Ishikawa (cell line): ENCODE results near the gene AFP.

Experiments used
- CEBPB ChIP-seq: IDR thresholded peaks from 2 replicates; pipeline ENCODE4 v1.6.1; 2012
- CREB1 ChIP-seq: IDR thresholded peaks from 2 replicates; pipeline ENCODE4 v1.6.1; 2012; ENCODE audit warnings: low read depth
- EGR1 ChIP-seq: IDR thresholded peaks from 2 replicates; pipeline ENCODE4 v1.6.1; 2012
- EP300 ChIP-seq: IDR thresholded peaks from 2 replicates; pipeline ENCODE4 v1.6.1; 2012; ENCODE audit warnings: borderline replicate concordance
- FOXM1 ChIP-seq: IDR thresholded peaks from 2 replicates; pipeline ENCODE4 v1.6.1; 2012; ENCODE audit warnings: low read depth, borderline replicate concordance
- RAD21 ChIP-seq: IDR thresholded peaks from 2 replicates; pipeline ENCODE4 v1.6.1; 2012; ENCODE audit warnings: low read depth
- TAF1 ChIP-seq: IDR thresholded peaks from 2 replicates; pipeline ENCODE4 v1.6.1; 2012; ENCODE audit warnings: low read depth, mild to moderate bottlenecking
- TCF12 ChIP-seq: IDR thresholded peaks from 2 replicates; pipeline ENCODE4 v1.6.1; 2012; ENCODE audit warnings: low read depth
- TEAD4 ChIP-seq: IDR thresholded peaks from 2 replicates; pipeline ENCODE4 v1.6.1; 2012
- YY1 ChIP-seq: IDR thresholded peaks from 2 replicates; pipeline ENCODE4 v1.6.1; 2012; ENCODE audit warnings: low read depth
- ZBTB7A ChIP-seq: IDR thresholded peaks from 2 replicates; pipeline ENCODE4 v1.6.1; 2012; ENCODE audit warnings: low read depth
- TF ChIP-seq, protein P1 (sequence below): IDR thresholded peaks from 2 replicates; pipeline ENCODE4 v1.6.1; 2012
- TF ChIP-seq, protein P2 (sequence below): IDR thresholded peaks from 2 replicates; pipeline ENCODE4 v1.6.1; 2012

DNA sequence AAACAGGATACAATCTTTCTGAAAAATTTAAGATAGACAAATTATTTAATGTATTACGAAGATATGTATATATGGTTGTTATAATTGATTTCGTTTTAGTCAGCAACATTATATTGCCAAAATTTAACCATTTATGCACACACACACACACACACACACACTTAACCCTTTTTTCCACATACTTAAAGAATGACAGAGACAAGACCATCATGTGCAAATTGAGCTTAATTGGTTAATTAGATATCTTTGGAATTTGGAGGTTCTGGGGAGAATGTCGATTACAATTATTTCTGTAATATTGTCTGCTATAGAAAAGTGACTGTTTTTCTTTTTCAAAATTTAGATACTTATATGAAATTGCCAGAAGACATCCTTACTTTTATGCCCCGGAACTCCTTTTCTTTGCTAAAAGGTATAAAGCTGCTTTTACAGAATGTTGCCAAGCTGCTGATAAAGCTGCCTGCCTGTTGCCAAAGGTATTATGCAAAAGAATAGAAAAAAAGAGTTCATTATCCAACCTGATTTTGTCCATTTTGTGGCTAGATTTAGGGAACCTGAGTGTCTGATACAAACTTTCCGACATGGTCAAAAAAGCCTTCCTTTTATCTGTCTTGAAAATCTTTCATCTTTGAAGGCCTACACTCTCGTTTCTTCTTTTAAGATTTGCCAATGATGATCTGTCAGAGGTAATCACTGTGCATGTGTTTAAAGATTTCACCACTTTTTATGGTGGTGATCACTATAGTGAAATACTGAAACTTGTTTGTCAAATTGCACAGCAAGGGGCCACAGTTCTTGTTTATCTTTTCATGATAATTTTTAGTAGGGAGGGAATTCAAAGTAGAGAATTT, 26.8 kb upstream of the AFP start:
- TF ChIP-seq EGR1 = no peak
- TF ChIP-seq, protein P1, sequence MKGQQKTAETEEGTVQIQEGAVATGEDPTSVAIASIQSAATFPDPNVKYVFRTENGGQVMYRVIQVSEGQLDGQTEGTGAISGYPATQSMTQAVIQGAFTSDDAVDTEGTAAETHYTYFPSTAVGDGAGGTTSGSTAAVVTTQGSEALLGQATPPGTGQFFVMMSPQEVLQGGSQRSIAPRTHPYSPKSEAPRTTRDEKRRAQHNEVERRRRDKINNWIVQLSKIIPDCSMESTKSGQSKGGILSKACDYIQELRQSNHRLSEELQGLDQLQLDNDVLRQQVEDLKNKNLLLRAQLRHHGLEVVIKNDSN = no peak
- TF ChIP-seq, protein P2, sequence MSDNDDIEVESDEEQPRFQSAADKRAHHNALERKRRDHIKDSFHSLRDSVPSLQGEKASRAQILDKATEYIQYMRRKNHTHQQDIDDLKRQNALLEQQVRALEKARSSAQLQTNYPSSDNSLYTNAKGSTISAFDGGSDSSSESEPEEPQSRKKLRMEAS = no peak
- no peak for TF ChIP-seq TCF12
- TF ChIP-seq TEAD4 = no peak
- no peak for TF ChIP-seq ZBTB7A
- TF ChIP-seq CEBPB = no peak
- TF ChIP-seq TAF1 = no peak
- TF ChIP-seq CREB1 = no peak
- no peak for TF ChIP-seq YY1
- TF ChIP-seq EP300 = no peak
- no peak for TF ChIP-seq FOXM1
- no peak for TF ChIP-seq RAD21
